DMS53 treated with DMSO at 0.1 percent for 48 hours (cell line): ENCODE data around the gene TRIM69.
"Not testable (repeated sequence)": the region's sequence is repeated elsewhere in the genome, so short reads cannot be mapped to it uniquely, and the experiment has no call there.

Source experiments
- DNase-seq: peaks from one replicate; lab custom pipeline; 2025; ENCODE audit not compliant: unreplicated experiment; lab: John Stamatoyannopoulos, UW

TRIM69 gene

DNA sequence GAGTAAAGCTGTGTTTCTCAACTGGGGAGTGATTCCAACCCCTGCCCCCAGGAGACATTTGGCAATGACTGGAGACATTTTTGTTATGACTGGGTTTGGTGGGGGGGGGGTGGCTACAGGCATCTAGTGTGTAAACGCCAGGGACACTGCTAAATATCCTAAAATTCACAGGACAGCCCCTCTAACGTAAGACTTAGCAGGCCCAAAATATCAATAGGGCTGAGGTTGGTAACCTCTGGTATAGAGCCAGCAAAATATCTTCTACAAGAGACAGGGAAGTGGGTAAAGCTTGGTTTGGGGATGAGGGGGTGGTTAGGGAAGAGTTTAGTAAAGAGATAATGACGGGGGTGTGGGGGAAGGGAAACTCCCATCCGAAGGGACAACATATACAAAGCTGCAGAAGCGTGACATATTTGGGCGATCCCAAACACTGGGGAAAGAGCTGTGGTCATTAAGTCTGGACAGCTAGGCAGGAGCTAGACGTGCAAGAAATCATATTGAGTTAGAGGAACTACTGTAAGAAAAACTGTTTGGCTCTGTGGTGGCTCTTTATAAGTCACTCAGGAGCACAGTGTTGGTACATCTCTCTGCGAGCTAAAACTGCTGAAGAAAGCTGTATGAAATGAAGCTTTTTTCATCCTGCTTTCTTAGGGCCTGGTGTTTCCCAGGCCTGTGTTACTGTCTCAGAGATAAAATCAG is 697 bp upstream of the TRIM69 start:
- DNase-seq, result no peak

DNA sequence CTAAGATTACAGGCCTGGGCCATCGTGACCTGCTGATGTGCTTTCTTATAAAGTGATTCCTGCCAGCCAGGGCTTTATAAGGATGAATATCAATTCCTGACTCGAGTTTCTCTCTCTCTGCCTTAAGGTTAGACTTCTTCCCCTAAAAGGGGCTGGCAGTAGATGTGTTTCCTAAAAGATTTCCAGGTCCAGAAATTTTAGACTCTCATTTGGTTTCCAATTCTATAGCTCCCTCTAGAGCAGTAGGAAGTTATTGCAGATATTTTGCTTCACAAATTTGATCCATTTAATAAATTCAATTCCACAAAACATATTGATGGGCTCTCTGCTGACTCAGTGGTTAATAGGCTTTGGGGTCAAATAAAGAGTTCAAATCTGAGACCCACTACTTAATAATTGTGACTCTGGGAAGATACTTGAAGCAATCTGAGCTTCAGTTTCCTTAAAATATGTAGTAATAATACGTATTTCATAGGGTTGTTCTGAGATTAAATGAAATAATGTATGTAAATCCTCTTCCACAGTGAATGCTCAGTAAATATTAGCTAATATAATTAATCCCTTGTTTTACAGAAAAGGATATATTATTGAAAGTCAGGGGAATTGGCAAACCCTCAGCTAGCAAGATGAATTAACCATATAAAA is 2.1 kb downstream of the TRIM69 start:
- DNase-seq, result peak; percentile 46

DNA sequence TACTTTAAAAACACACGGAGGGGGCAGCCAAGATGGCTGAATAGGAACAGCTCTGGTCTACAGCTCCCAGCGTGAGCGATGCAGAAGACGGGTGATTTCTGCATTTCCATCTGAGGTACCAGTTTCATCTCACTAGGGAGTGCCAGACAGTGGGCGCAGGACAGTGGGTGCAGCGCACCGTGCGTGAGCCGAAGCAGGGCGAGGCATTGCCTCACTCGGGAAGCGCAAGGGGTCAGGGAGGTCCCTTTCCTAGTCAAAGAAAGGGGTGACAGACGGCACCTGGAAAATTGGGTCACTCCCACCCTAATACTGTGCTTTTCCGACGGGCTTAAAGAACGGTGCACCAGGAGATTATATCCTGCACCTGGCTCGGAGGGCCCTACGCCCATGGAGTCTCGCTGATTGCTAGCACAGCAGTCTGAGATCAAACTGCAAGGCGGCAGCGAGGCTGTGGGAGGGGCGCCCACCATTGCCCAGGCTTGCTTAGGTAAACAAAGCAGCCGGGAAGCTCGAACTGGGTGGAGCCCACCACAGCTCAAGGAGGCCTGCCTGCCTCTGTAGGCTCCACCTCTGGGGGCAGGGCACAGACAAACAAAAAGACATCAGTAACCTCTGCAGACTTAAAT is 3.0 kb downstream of the TRIM69 start:
- DNase-seq, result not testable (repeated sequence)

DNA sequence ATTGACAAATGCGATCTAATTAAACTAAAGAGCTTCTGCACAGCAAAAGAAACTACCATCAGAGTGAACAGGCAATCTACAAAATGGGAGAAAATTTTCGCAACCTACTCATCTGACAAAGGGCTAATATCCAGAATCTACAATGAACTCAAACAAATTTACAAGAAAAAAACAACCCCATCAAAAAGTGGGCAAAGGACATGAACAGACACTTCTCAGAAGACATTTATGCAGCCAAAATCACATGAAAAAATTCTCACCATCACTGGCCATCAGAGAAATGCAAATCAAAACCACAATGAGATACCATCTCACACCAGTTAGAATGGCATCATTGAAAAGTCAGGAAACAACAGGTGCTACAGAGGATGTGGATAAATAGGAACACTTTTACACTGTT is 7.1 kb downstream of the TRIM69 start:
- not testable (repeated sequence) for DNase-seq

DNA sequence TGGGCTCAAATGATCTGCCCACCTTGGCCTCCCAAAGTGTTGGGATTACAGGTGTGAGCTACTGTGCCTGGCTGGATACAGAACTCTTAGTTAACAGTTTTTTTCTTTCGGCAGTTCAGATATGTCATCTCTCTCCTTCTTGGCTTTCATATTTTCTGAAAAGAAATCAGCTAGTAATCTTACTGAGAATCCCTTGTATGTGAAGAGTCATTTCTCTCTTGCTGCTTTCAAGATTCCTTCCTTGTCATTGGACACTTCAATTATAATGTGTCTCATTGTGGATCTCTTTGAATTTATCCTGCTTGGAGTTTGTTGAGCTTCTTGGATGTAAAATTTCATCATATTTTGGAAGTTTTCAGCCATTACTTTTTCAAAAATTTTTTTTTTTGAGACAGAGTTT is 17.0 kb downstream of the TRIM69 start:
- no peak for DNase-seq

DNA sequence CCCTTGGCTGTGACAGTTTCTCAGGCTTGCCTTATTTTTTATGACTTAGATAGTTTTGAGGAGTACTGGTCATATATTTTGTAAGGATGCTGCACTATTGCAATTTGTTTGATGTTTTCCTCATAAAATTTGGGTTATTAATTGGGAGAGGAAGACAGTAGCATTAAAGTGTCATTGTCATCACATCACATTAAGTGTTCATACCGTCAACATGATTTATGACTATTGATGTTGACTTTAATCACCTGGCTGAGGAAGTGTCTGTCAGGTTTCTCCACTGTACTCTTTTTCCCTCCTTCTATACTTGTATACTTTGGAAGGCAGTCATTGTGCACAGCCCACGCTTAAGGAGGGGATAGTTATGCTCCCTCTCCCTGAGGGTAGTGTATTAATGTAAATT is 26.9 kb downstream of the TRIM69 start:
- DNase-seq, result peak; percentile 7

DNA sequence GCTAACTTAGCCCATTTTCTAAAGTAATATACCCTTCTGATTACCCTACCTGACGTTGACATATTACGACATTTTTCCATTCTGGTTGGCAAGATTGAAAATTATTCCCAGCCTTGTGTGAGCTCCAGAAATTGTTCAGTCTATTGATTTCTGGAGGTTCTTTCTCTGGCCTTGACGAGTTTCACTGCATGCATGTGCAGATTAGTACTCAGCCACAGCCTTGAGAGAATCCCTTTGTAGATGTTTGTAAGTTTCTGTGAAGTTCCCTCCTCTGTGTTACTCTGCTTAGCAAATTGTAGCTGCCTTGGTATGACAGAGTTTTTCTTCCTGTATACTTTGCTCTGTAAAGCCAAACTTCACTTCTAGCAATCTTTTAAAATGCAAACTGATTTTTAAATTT is 27.5 kb downstream of the TRIM69 start:
- no peak for DNase-seq

DNA sequence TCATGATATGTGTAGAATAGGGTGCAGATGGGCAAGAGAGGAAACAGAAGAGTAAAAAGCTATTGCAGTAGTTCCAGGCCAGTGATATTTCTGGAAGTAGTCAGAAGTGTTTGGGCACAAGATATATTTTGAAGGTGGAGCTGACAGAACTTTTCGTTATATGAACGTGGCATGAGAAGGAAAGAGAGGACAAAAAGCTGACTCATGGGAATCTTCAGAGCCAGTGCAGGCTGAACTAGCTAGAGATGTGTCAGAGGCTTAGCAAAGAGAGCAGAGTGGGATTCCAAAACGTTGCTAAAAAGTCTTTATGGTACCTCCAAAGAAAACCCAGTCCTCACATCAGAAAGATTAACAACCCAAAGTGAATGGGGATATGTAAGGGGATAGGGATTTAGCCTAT is 28.7 kb downstream of the TRIM69 start:
- DNase-seq, result no peak

DNA sequence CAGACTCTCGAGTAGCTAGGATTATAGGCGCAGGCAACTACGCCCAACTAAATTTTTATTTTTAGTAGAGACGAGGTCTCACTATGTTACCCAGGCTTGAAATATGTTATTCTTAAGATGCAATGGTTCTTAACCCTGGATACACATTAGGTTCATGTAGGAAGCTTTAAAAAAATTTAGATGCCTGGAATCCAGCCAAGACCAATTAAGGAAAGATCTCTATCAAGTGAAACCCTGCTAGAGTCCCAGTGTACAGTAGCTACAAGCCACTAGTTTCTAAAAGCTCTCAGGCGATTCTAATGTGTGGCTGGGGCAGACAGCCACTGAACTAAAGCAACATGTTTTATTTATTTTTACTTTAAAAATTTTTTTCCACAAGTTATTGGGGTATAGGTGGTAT is 33.2 kb downstream of the TRIM69 start:
- DNase-seq, result no peak

DNA sequence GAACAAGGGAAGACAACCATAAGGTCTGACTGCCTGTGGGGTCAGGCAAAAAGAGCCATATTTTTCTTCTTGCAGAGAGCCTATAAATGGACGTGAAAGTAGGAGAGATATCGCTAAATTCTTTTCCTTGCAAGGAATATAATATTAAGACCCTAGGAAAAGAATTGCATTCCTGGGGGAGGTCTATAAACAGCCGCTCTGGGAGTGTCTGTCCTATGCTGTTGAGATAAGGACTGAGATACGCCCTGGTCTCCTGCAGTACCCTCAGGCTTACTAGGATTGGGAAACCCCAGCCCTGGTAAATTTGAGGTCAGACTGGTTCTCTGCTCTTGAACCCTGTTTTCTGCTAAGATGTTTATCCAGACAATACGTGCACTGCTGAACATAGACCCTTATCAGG is 34.4 kb downstream of the TRIM69 start:
- not testable (repeated sequence) for DNase-seq

DNA sequence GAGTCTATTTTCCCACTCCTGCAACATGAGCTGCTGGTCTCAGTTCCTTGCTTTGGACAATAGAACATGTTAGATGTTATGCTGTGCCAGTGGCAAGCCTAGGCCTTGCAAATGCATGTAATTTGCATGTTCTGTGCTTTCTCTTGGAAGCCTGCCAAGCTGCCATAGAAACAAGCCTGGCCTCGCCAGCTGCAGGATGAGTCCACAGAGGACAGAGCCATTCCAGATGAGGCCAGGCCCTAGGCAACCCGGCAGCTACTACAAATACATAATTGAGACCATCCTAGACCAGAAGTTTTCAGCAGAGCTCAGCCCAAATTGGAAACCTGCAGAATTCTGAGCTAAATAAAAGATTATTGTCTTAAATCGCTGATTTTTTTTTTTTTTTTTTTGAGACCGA is 39.6 kb downstream of the TRIM69 start:
- DNase-seq, result no peak

DNA sequence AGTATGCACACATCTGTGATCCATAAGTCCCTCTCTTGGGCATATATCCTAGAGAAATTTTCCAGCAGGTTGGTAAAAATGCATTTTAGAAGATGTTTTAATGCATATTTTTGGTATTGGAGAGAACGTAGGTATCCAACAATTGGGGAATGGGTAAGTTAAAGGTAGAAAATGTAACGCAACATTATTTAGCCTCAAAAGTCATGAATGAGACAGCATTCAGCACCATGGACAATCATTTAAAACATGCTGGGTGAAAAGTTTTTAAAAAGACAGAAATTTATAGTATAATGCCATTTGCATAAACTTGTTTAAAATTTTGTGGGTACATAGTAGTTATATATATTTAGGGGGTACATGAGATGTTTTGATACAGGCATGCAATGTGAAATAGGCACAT is 43.4 kb downstream of the TRIM69 start:
- DNase-seq, result no peak

DNA sequence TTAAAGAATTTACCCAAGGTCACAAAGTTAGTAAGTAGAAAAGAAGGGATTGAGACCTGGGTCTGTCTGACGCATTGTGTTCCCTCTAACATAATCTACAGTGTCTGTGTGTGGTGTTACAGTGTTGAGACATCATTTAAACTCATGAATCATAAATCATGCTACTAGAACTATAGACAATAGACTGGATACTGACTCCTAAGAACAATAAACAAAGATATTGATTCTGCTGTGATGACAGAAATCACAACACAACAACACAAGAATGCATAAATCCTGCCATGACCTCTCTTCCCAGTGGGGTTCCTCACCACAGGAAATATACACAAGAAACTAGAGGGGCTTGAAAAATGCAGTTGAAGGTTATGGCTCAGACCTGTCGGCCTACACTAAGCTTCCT is 44.3 kb downstream of the TRIM69 start:
- no peak for DNase-seq

DNA sequence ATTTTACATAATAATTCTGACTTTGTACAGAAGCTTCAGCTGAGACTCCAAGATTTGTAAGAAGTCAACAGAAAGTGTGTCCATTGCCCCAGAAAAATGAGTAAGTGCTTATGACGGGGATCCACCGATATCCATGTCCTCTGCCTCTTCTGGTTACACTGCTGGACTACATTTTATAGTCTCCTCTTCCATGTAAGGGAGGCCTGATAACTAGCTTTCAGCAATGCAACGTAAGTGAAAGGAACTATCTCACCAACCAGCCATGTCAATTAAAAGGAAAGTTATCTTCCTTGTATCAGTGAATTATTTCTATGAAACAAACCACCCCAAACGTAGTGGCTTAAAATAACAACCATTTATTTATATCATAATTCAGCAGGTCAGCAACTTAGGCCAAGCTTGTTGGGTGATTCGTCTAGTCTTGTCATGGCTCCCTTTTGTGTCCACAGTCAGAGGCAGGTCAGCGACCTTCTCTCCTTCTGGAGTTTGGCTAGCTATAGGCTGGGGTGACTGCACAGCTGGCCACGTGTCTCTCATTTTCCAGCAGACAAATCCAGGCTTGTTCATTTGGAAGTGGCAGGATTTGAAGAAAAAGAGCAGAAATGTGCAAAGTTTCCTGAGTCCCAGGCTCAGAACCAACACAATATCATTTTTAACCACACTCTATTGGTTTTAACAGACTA is 44.9 kb downstream of the TRIM69 start:
- no peak for DNase-seq

DNA sequence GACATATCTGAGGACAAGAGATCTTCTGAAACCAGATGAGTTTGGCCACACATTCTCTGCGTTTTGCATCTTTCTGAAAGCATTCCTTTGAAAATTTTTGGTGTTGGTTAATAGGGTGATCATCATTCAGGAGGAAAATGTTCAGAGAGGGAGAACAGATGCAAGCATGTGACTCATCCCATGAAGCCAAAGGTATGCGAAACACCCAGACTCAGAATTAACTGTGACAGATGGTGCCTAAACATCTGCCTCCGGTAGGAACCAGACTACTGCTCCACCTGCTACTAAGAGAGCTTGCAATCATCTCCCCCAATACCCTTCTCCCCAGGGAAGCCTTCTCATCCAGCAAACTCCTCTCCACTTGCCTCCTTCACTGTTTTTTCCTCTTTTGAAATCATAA is 46.2 kb downstream of the TRIM69 start:
- no peak for DNase-seq

DNA sequence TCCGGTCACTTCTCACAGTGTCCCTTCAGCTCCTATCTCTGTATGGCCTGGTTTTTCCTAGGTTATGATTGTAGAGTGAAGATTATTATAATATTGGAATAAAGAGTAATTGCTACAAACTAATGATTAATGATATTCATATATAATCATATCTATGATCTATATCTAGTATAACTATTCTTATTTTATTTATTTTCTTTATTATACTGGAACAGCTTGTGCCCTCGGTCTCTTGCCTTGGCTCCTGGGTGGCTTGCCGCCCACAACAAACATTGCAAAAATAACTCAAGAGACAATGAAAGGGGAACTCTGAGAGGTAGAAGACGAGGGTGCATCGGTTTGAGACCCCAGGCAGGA is 48.6 kb downstream of the TRIM69 start:
- DNase-seq, result not testable (repeated sequence)

DNA sequence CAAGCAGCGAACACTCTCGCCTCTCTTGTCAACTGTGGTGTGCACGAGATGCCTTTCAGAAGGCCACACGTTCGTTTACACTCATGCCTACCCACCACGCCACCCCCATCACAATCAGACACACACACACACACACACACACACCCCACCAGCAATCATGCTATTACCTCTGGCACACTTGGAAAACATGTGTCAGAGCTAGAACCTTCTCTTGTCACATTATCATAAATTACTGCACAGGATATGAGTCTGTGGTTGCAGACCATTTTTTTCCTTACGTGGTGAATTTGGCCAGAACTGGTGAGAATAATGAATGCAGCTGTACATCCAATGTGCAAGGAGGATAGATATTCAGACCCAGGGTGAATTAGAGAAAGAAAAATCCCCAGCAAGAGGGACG is 52.4 kb downstream of the TRIM69 start:
- DNase-seq, result no peak

DNA sequence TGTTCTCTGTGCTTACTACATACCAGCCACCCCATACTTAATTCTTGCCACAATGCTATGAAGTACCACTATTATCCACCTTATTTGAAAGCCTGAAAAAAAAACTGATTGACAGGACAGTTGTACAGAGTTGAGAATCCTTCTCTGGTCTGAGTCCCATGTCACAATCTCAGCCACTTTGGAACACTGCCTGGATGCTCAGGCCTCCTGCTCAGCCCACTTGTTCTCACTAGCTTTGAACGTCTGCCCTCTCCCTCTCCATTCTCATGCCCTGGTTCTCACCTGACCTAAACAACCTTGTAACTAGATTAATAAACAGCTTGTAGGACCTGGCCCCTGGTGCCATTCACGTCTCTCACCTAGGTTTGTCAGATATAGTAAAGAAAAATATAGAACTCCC is 53.9 kb downstream of the TRIM69 start:
- DNase-seq, result no peak

DNA sequence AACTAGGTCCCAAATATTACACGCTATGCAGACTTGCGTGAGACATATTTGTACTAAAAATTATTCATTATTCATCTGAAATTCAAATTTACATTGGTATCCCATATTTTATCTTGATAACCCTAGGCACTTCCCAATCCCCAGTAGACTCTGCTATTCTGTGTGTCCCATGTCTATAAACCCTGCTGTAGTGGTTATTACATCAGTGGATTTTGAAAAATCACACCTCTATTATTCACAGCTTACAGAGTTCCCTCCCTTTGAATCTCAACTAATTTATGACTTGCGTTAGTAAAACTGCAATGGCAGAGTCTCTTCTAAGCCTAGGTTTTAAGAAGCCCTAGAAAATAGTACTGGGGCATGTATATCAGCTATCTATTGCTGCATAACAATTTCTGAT is 54.3 kb downstream of the TRIM69 start:
- no peak for DNase-seq

DNA sequence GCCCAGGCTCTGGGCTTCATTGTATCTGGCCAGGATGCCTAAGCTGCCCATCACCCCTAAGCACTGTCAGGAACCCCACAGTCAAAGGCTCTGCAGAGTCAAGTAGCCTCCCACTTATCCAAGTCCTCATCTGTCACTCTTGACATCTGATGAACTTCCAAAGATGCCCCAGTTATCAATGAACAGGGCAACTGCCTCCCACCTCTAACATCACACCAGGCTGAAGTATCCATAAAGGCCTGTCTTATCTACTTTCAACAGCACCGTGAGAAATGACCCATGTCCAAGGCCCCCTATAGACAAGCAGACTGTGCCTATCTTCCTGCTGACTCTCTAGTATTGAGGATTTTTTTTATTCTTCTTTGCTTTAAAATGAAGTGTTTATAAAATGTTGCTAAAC is 56.4 kb downstream of the TRIM69 start:
- DNase-seq, result no peak

DNA sequence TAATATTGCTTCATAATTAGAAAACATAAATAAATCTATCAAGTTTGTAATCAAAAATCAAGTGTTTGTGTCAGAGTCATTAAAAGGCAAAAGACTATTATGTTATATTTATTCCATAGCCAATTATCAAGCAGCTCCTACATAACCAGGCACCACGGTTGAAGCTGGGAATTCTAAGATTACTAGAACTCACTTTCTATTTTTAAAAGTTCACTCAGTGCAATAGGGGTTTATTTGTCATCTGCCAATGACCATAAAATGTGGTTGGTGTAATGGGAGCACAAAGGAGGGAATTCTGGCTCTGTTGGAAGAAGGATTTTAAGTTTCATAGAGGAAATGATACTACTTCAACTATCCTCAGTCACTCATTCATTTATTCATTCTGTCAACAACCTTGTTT is 57.7 kb downstream of the TRIM69 start:
- no peak for DNase-seq

DNA sequence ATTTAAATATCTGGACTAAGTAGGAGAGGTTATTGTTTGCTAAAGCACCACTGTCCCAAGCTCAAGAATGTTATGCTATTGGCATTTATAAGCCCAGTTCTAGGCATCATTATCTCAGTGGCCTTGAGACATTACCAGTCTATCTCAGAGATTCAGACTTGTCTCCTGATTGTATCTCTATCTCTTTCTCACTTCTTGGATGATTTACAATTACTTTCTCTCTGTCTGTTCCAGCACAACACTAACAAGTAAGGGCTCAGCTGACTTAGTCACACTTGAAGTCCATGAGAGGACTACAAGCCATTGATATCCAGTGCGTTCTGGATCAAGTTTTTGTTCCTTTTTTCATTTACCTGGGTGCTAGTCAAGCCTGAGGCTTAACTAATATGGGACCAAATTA is 60.2 kb downstream of the TRIM69 start:
- no peak for DNase-seq
